Measurements from ENCODE around the gene ATG101.
"Not testable (repeated sequence)": the region's sequence is repeated elsewhere in the genome, so short reads cannot be mapped to it uniquely, and the experiment has no call there.

The ATG101 gene

DNA sequence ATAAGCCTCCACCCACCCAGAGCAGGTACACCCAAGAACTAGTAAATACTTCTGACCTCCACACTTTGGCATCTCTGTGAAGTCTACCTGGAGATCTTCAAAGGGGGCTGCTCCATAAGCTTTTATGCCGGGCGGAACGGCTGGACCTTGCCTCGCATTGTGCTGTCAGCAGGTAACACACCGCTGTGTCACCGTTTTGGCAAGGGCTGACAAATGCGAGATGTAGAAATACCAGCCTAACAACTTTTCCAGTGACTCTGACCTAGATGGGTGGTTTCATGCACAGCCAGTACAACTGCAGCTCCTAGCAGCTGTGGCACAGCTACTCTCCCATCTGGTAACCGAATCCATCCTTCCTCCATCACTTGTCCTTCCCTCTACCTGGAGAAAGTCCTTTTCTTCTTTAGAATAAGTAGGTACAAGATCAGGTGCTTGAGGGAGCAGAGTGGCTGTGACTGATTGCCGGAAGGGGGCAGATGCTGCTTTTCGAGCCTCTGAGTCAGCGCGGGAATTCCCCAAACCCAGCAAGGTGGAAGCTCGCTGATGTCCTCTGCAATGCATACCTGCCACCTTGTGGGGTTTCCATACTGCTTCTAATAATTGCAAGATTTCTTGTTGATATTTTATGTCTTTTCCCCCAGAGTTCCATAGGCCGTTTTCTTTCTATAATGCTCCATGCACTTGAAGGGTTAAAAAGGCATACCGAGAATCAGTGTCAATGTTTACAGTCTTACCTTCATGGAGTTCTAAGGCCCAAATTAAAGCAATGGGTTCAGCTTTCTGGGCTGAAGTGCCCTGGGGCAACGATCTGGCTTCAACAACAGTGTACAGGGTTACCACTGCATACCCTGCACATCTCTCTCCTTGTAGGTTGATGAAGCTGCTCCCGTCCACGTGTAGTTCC is 46.7 kb downstream of the ATG101 start:
- DNase-seq: peak; percentile 15 to 27

DNA sequence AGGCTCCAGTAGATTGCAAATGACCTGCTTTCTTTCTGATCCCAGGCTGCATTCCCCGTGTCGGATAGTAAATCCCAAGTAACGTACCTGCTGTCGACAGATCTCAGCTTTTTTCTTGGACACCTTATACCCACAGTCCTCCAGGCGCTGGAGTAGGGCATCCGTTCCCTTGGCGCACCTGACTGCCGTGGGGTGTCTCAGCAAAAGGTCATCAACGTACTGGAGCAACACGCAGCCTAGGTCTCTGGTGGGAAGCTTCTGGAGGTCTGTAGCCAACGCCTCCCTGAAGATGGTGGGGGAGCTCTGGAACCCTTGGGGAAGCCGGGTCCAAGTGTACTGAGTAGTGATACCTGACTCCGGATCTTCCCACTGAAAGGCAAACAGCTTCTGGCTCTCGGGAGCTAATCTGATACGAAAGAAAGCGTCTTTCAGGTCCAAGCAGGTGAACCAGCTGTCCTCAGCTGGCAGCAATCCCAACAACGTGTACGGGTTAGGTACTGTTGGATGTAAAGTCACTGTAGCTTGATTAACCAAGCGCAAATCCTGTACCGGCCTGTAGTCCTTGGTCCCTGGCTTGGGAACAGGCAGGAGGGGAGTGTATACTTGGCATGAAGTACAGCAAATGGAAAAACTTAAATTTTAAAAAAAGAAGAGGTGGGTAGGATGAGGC is 48.2 kb downstream of the ATG101 start:
- not testable (repeated sequence) for DNase-seq

DNA sequence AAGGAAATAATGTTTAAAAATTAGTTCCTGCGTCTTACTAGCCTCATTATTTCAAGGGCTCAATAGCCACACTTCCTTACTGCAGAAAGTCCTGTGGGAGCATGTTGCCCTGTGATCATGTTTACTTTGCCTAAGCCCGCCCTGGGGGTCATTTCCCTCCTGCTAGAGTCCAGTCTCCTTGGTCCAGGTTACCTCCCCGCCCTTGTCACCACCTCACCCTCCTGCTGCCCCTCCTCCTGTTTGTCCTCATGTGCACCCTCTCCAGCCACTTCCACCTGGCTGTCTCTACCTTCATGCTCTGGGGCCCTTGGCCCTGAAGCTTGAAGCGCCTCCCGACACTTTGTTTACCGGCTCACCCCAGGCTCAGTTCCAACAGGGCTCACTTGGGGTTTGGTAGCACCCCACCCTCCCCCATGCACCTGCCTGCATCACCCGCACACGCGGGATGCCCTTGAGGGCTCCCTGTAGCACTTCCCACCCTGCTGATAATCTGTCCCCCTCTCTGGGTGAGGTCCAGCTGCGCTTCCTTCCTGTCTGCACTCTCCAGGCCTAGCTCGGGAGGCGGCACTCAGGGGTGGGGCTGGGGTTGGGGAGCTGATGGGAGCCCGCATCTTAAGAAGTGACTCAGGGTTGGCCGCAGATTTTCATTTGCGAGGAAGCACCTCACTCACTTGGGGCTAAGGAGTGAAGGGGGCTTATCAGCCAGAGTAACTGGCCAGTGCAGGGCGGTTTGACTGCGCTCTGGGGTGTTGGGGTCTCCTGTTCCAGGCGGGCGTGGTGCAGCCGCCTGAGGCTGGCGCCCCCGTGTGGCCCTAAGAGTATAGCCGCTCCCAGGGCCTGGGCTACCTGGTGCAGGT is 49.8 kb downstream of the ATG101 start:
- peak; percentile 9 to 84 for DNase-seq

DNA sequence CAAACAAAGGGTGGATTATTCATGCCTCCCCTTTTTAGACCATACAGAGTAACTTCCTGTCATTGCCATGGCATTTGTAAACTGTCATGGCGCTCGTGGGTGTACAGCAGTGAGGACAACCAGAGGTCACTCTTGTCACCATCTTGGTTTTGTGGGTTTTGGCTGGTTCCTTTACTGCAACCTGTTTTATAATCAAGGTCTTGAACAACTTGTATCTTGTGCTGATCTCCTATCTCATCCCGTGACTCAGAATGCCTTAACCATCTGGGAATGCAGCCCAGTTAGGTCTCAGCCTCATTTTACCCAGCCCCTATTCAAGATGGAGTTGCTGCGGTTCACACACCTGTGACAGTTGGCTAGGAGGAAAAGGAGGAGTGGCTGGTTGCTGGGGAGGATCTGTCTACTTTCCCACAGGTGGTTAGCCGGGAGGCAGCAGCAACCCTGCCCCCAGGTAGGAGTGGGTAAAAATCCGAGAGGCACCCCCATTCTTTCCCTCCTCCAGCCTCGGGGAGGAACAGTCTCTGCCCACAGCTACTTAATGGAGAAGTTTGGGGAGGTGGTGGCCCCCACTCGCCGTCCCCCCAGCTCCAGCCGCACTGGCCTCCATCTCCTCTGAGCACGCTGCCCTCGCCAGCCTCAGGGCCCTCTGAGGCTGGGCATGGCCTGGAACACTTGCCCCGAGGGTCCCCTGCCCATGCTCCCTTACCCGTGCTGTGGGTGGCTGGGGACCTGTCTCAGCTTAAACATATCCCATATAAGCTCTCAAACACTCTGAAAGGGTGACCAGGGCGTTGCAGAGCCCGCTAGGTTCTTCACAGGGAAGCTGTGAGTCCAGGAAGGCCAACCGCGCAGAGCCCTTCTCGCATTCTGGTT is 51.4 kb downstream of the ATG101 start:
- peak in 1 of 2 experiments; percentile 53 for DNase-seq

- peak; percentile 16 to 75 for DNase-seq
Measured at GRCh38 chr12:52121824-52122539, 52.2 kb downstream of the ATG101 start.

DNA sequence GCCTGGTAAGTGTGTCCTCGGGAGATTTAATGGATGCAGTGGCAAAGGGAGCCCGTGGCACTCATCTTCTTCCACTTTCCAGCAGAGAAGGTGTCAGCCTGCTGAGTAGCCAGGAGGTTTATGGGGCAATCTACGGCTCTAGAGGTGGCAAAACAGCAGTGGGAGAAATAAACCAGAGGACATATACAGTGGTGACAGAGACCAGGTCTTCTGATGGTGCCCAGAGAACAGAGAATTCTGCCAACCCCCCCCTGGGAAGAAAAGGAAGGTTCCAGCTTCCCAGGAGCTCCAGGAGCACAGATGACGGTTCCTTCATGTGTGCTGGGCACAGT is 52.7 kb downstream of the ATG101 start:
- DNase-seq: no peak

GRCh38 chr12:52122904-52123303 is 53.1 kb downstream of the ATG101 start:
- no peak for DNase-seq

GRCh38 chr12:52123487-52124186 is 53.9 kb downstream of the ATG101 start:
- DNase-seq: no peak

DNA sequence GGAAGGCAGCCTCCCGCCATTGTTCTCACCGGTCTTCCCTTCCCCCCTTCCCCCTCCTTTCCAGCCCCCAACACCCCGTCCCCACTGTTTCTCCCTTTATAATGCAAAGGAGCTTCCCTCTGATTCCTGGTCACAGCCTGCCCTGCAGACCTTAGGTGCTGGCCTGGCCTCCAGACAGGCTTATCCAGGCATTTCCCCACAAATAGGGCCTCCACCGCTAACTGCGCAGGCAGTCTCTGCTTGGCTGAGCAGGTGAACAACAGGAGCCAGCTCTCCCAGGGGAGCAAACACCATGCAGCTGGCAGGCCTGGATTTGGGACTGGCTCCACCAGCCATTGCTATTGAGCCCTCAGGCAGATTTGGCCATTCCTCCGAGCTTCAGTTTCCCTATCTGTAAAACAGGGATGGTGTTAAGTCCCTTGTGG is 55.7 kb downstream of the ATG101 start:
- peak; percentile 32 to 81 for DNase-seq

DNA sequence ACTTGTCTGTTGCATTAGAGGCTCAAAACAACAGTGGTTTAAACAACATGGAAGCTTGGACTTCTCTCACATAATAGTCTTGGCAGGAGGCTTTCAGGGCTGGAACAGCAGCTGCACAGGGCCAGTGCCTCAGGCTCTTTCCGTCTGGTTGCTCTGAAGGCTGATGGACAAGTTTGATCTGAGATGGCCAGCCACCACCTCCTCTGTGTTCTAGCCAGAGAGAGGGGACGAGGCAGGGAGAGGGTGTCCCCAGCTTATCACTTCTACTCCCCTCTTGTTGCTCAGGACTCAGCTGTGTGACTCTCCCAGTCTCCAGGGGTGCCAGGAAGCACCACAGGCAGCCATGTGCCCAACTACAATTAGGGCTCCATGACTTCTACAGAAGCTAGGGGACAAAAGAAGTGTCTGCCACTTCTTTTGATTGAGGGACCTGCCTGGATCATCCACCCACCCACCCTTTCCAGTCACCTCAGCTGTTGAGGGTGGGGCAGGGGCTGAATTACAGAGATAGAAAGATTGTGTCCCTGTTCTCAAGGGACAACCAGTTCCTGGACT is 56.3 kb downstream of the ATG101 start:
- peak in 1 of 2 experiments; percentile 18 for DNase-seq
